Trophoblast cell (in vitro differentiated cells and primary cell): ENCODE data around the gene SMARCAL1.

Experiments
- DNase-seq, 2 donors: peaks; one replicate each; pipeline ENCODE4 v3.0.0-alpha.2; 2016
- H2AFZ ChIP-seq: 2 replicates; pipeline ENCODE4 v1.6.1; 2013; ENCODE audit warnings: low read length, moderate library complexity, mild to moderate bottlenecking; ENCODE audit not compliant: insufficient read depth, poor library complexity
- H2AK5ac ChIP-seq: 2 replicates; pipeline ENCODE4 v1.6.1; 2013; ENCODE audit warnings: mild to moderate bottlenecking, low read length
- H2BK120ac ChIP-seq: 2 replicates; pipeline ENCODE4 v1.6.1; 2013; ENCODE audit warnings: low read length, mild to moderate bottlenecking, moderate library complexity; ENCODE audit not compliant: insufficient read depth, poor library complexity
- H2BK12ac ChIP-seq: 2 replicates; pipeline ENCODE4 v1.6.1; 2013; ENCODE audit warnings: mild to moderate bottlenecking, low read length, moderate library complexity
- H2BK5ac ChIP-seq: 2 replicates; pipeline ENCODE4 v1.6.1; 2013; ENCODE audit warnings: low read length, low read depth, moderate library complexity, mild to moderate bottlenecking; ENCODE audit not compliant: poor library complexity
- H3K14ac ChIP-seq: 2 replicates; pipeline ENCODE4 v1.6.1; 2013; ENCODE audit warnings: mild to moderate bottlenecking, low read length
- H3K18ac ChIP-seq: 2 replicates; pipeline ENCODE4 v1.6.1; 2013; ENCODE audit warnings: mild to moderate bottlenecking, low read length
- H3K23ac ChIP-seq: 2 replicates; pipeline ENCODE4 v1.6.1; 2013; ENCODE audit warnings: low read length
- H3K27ac ChIP-seq: 2 replicates; pipeline ENCODE4 v1.5.1; 2013; ENCODE audit warnings: low read depth, mild to moderate bottlenecking, inconsistent platforms, low read length, moderate library complexity
- H3K27me3 ChIP-seq: 2 replicates; pipeline ENCODE4 v1.6.1; 2013; ENCODE audit warnings: inconsistent platforms, mild to moderate bottlenecking, low read length, moderate library complexity; ENCODE audit not compliant: insufficient read depth
- H3K36me3 ChIP-seq, 2 experiments: 1 replicate in 1 of 2; 2 replicates in 1 of 2; pipeline ENCODE4 v1.6.1; 2013; ENCODE audit warnings: low read length in 2 of 2, mild to moderate bottlenecking in 2 of 2, moderate library complexity in 1 of 2; ENCODE audit not compliant: insufficient read depth in 2 of 2, control insufficient read depth in 1 of 2
- H3K4ac ChIP-seq: 2 replicates; pipeline ENCODE4 v1.6.1; 2013; ENCODE audit warnings: low read depth, mild to moderate bottlenecking, low read length, moderate library complexity
- H3K4me1 ChIP-seq, 2 experiments: 1 replicate in 1 of 2; 2 replicates in 1 of 2; pipeline ENCODE4 v1.6.1; 2013; ENCODE audit warnings: low read length in 2 of 2, mild to moderate bottlenecking in 2 of 2, moderate library complexity in 1 of 2; ENCODE audit not compliant: insufficient read depth in 2 of 2, control insufficient read depth in 1 of 2
- H3K4me2 ChIP-seq: 2 replicates; pipeline ENCODE4 v1.6.1; 2013; ENCODE audit warnings: inconsistent platforms, mild to moderate bottlenecking, low read length, moderate library complexity
- H3K4me3 ChIP-seq: 2 replicates; pipeline ENCODE4 v1.5.1; 2013; ENCODE audit warnings: mild to moderate bottlenecking, low read depth, low read length, inconsistent platforms
- H3K79me1 ChIP-seq: one replicate; pipeline ENCODE4 v1.6.1; 2013; ENCODE audit warnings: low read length
- H3K79me2 ChIP-seq: 2 replicates; pipeline ENCODE4 v1.6.1; 2013; ENCODE audit warnings: low read length, mild to moderate bottlenecking; ENCODE audit not compliant: control insufficient read depth, insufficient read depth, poor library complexity
- H3K9ac ChIP-seq: 2 replicates; pipeline ENCODE4 v1.6.1; 2013; ENCODE audit warnings: mild to moderate bottlenecking, low read length
- H3K9me3 ChIP-seq: 2 replicates; pipeline ENCODE4 v1.6.1; 2013; ENCODE audit warnings: low read depth, mild to moderate bottlenecking, control low read depth, inconsistent platforms, low read length; ENCODE audit not compliant: insufficient read depth
- H4K12ac ChIP-seq: 2 replicates; pipeline ENCODE4 v1.6.1; 2013; ENCODE audit warnings: low read depth, mild to moderate bottlenecking, low read length, moderate library complexity
- H4K8ac ChIP-seq: 2 replicates; pipeline ENCODE4 v1.6.1; 2013; ENCODE audit warnings: low read depth, mild to moderate bottlenecking, low read length, moderate library complexity
- H4K91ac ChIP-seq: one replicate; pipeline ENCODE4 v1.6.1; 2013; ENCODE audit warnings: low read depth, mild to moderate bottlenecking, low read length, moderate library complexity
- WGBS: extraction: QIAGEN DNeasy Blood & Tissue Kit; methylation state at CpG from one replicate; pipeline ENCODE4 v1.1.7; 2013; ENCODE audit warnings: missing lambda C conversion rate; ENCODE audit not compliant: insufficient read length, insufficient coverage; ENCODE audit errors: extremely low coverage; 5-methylcytosine and 5-hydroxymethylcytosine counted together

Gene SMARCAL1

DNA sequence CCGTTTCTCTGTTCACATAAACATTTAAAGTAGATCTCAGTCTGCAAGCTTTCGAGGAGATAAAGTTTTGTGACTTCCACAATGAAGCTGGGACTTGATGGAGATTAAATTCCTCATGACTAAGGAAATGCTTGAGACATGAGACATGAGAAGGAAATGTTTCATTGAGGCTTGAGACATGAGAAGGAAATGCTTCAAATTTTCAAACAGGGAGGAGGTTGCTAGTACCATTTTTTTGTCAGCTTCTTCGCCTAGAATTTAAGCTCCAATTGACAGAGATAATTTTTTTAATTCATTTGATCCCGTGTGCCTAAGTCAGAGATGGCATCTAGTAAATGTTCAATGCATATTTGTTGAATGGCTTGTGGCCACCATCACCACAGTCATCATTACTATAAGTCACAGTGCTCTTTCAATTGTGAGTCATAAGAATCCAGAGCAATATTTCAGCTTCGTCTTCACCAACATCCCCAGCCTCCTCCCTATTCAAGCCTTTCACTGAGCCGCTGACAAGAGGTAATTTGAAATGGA is 39.5 kb upstream of the SMARCAL1 start:
- Histone ChIP-seq H2BK120ac (no peak overlapping the region), H3K4me3 (no peak overlapping the region), H2AFZ (no peak overlapping the region), H4K8ac (no peak overlapping the region), H3K9ac (no peak overlapping the region), H3K14ac (no peak overlapping the region), H2AK5ac (no peak overlapping the region), H4K91ac (no peak overlapping the region), H3K36me3 (no peaks in the 10 kb centered on the region), H3K27ac (no peak overlapping the region), H3K4me2 (no peak overlapping the region), H4K12ac (no peak overlapping the region), H2BK5ac (no peak overlapping the region), H3K27me3 (peaks cover 16% of the 10 kb centered on the region), H3K9me3 (peaks cover 2% of the 10 kb centered on the region), H3K79me2 (no peaks in the 10 kb centered on the region), H3K4ac (no peak overlapping the region), H3K4me1 (no peaks in the 10 kb centered on the region), H3K79me1 (no peaks in the 10 kb centered on the region), H3K18ac (no peak overlapping the region), H2BK12ac (no peak overlapping the region), H3K23ac (no peak overlapping the region)
- peak; percentile 66 to 93 for DNase-seq
- no CpG with 5 or more reads among the region's 6 CpGs for WGBS

- Histone ChIP-seq H3K4me3 (no peak overlapping the region), H2AK5ac (no peak overlapping the region), H2AFZ (no peak overlapping the region), H3K9me3 (peaks cover 2% of the 10 kb centered on the region), H2BK120ac (no peak overlapping the region), H4K12ac (no peak overlapping the region), H3K4me2 (no peak overlapping the region), H2BK5ac (no peak overlapping the region), H3K9ac (no peak overlapping the region), H3K27ac (no peak overlapping the region), H3K18ac (no peak overlapping the region), H4K91ac (no peak overlapping the region), H3K4me1 (no peaks in the 10 kb centered on the region), H3K36me3 (no peaks in the 10 kb centered on the region), H3K4ac (no peak overlapping the region), H4K8ac (no peak overlapping the region), H3K79me2 (no peaks in the 10 kb centered on the region), H3K23ac (no peak overlapping the region), H3K27me3 (peaks cover 16% of the 10 kb centered on the region), H2BK12ac (no peak overlapping the region), H3K14ac (no peak overlapping the region), H3K79me1 (no peaks in the 10 kb centered on the region)
- no peak for DNase-seq
Observed at GRCh38 chr2:216373896-216374295, 38.4 kb upstream of the SMARCAL1 start.

DNA sequence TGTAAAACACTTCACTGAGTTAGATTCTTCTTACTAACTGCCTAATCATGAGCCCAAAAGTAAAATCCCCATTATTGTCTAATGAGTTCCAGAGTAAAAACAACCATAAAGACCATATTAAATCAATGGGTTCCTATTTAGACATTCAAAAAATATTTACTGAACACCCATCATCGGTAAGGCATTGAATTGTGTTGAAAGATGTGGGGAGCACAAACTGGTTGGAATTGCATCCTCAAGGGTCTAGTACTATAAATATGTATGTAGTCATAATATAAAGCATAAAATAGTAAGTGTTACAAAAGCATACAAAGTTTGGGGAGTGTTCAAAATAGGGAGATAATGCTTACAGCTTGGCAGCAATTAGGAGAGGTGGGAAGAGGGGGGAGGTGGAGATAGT is 37.0 kb upstream of the SMARCAL1 start:
- Histone ChIP-seq H3K18ac (no peak overlapping the region), H3K79me2 (no peaks in the 10 kb centered on the region), H2AK5ac (no peak overlapping the region), H3K79me1 (no peaks in the 10 kb centered on the region), H3K27me3 (peaks cover 13% of the 10 kb centered on the region), H2BK120ac (no peak overlapping the region), H3K4me3 (no peak overlapping the region), H2BK12ac (no peak overlapping the region), H3K36me3 (no peaks in the 10 kb centered on the region), H4K91ac (no peak overlapping the region), H3K14ac (no peak overlapping the region), H3K9ac (no peak overlapping the region), H3K4me1 (no peaks in the 10 kb centered on the region), H2AFZ (no peak overlapping the region), H4K8ac (no peak overlapping the region), H3K9me3 (peaks cover 2% of the 10 kb centered on the region), H3K27ac (no peak overlapping the region), H3K4ac (no peak overlapping the region), H4K12ac (no peak overlapping the region), H2BK5ac (no peak overlapping the region), H3K23ac (no peak overlapping the region), H3K4me2 (no peak overlapping the region)
- no peak for DNase-seq
- WGBS, result no CpG with 5 or more reads among the region's 1 CpG

DNA sequence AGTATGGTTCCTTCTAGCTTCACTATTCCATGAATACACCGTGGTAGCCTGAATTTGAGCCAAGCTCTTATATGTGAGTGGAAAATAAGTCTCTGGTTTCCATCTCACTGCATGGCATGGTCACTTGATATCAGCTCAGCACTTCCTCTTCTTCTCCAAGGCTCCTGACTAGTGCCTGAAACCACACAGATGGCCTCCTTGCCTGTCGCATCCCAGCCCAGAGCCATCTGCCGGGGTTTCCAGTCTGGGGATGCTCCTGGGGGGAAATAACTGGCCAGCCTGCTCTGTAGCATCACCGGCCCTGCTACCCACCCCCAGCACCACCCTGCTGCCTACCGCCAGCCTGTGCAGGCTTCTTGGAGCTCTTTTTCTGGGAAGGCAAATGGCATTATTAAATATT is 32.3 kb upstream of the SMARCAL1 start:
- no peak overlapping the region for H4K12ac ChIP-seq
- H3K18ac ChIP-seq, result no peak overlapping the region
- H2BK120ac ChIP-seq, result no peak overlapping the region
- no peaks in the 10 kb centered on the region for H3K36me3 ChIP-seq
- no peak overlapping the region for H3K14ac ChIP-seq
- H4K91ac ChIP-seq, result no peak overlapping the region
- H3K9ac ChIP-seq, result no peak overlapping the region
- H3K23ac ChIP-seq, result no peak overlapping the region
- H3K79me1 ChIP-seq, result no peaks in the 10 kb centered on the region
- H3K4me1 ChIP-seq, result no peaks in the 10 kb centered on the region
- no peak overlapping the region for H2AK5ac ChIP-seq
- no peaks in the 10 kb centered on the region for H3K9me3 ChIP-seq
- H2BK5ac ChIP-seq, result no peak overlapping the region
- no peak for DNase-seq
- no peak overlapping the region for H3K4ac ChIP-seq
- no peak overlapping the region for H2BK12ac ChIP-seq
- no peak overlapping the region for H3K4me3 ChIP-seq
- no CpG with 5 or more reads among the region's 5 CpGs for WGBS
- H3K4me2 ChIP-seq, result no peak overlapping the region
- no peaks in the 10 kb centered on the region for H3K79me2 ChIP-seq
- H3K27me3 ChIP-seq, result no peaks in the 10 kb centered on the region
- no peak overlapping the region for H4K8ac ChIP-seq
- H2AFZ ChIP-seq, result no peak overlapping the region
- no peak overlapping the region for H3K27ac ChIP-seq
